RWPE2 (cell line): ENCODE data around the gene CFAP206.

Experiments
- ATAC-seq: fragments of 200-7000 bp; cut with Tn5 transposase; 3 replicates; pipeline ENCODE4 v1.9.1; 2021; ENCODE audit warnings: low read depth
- DNase-seq: peaks from one replicate; pipeline ENCODE4 v3.0.0-alpha.2; 2020; ENCODE audit warnings: low spot score
- H3K27ac ChIP-seq: fragments of 450-650 bp; 2 replicates; pipeline ENCODE4 v1.5.1; 2017; ENCODE audit warnings: mild to moderate bottlenecking; ENCODE audit not compliant: poor library complexity, severe bottlenecking
- H3K27me3 ChIP-seq: fragments of 250-450 bp; sonication (Bioruptor Pico); 2 replicates; pipeline ENCODE4 v1.5.1; 2021; ENCODE audit warnings: mild to moderate bottlenecking, moderate library complexity; ENCODE audit not compliant: insufficient read depth, poor library complexity, severe bottlenecking
- H3K36me3 ChIP-seq: fragments of 250-450 bp; sonication (Bioruptor Pico); 2 replicates; pipeline ENCODE4 v1.5.1; 2020; ENCODE audit warnings: low read depth, mild to moderate bottlenecking, moderate library complexity
- H3K4me1 ChIP-seq: fragments of 250-450 bp; sonication (Bioruptor Pico); 2 replicates; pipeline ENCODE4 v1.5.1; 2021; ENCODE audit warnings: mild to moderate bottlenecking, moderate library complexity; ENCODE audit not compliant: insufficient read depth, poor library complexity, severe bottlenecking
- H3K4me3 ChIP-seq: fragments of 250-450 bp; sonication (Bioruptor Pico); 2 replicates; pipeline ENCODE4 v1.5.1; 2021; ENCODE audit warnings: mild to moderate bottlenecking, moderate library complexity; ENCODE audit not compliant: severe bottlenecking
- H3K9me3 ChIP-seq: fragments of 250-450 bp; sonication (Bioruptor Pico); 2 replicates; pipeline ENCODE4 v1.5.1; 2021; ENCODE audit warnings: mild to moderate bottlenecking, moderate library complexity; ENCODE audit not compliant: severe bottlenecking
- TF ChIP-seq, protein P1 (sequence below): fragments of 450-650 bp; IDR thresholded peaks from one replicate; pipeline ENCODE4 v1.5.1; 2017; ENCODE audit warnings: mild to moderate bottlenecking, moderate library complexity; ENCODE audit not compliant: poor library complexity, severe bottlenecking

Gene CFAP206

GRCh38 chr6:87431263-87431662, 23.5 kb downstream of the CFAP206 start:
- no peaks in the 10 kb centered on the region for H3K4me1 ChIP-seq
- no peaks in the 10 kb centered on the region for H3K27me3 ChIP-seq
- no peak overlapping the region for H3K4me3 ChIP-seq
- DNase-seq (no peak), ATAC-seq (peak; percentile 56; the same call in 1 of the 3 replicates)
- H3K27ac ChIP-seq, result no peak overlapping the region
- no peaks in the 10 kb centered on the region for H3K36me3 ChIP-seq
- TF ChIP-seq, protein P1, sequence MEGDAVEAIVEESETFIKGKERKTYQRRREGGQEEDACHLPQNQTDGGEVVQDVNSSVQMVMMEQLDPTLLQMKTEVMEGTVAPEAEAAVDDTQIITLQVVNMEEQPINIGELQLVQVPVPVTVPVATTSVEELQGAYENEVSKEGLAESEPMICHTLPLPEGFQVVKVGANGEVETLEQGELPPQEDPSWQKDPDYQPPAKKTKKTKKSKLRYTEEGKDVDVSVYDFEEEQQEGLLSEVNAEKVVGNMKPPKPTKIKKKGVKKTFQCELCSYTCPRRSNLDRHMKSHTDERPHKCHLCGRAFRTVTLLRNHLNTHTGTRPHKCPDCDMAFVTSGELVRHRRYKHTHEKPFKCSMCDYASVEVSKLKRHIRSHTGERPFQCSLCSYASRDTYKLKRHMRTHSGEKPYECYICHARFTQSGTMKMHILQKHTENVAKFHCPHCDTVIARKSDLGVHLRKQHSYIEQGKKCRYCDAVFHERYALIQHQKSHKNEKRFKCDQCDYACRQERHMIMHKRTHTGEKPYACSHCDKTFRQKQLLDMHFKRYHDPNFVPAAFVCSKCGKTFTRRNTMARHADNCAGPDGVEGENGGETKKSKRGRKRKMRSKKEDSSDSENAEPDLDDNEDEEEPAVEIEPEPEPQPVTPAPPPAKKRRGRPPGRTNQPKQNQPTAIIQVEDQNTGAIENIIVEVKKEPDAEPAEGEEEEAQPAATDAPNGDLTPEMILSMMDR, result no peak
- H3K9me3 ChIP-seq, result no peaks in the 10 kb centered on the region

DNA sequence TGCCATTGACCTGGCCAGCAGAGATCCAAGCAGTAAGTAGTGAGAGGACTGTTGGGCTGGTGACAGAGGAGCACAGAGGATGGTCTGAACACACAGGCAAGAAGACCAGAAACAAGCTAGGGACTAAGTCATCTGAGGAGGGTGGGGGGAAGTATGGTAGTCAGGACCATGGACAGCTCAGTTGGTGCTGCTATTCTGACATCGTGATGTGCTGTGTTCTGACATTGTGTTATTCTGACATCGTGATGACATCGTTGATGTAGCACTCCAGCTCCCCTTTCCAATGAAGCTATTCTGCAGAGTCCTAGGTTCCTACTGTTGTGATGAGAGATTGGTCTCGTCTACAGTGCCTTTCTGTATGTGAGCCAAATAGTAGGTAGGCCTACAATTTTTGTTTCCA, 28.7 kb downstream of the CFAP206 start:
- TF ChIP-seq, protein P1, result no peak
- ATAC-seq, result peak; percentile 73
- no peak overlapping the region for H3K27ac ChIP-seq

GRCh38 chr6:87441711-87442110, 33.9 kb downstream of the CFAP206 start:
- Histone ChIP-seq H3K4me1 (no peaks in the 10 kb centered on the region), H3K27ac (no peak overlapping the region), H3K36me3 (no peaks in the 10 kb centered on the region), H3K9me3 (no peaks in the 10 kb centered on the region), H3K27me3 (no peaks in the 10 kb centered on the region), H3K4me3 (no peak overlapping the region)
- DNase-seq (no peak), ATAC-seq (no peak)
- TF ChIP-seq, protein P1, result no peak

More for the DNA sequence above, 28.7 kb downstream of the CFAP206 start:
- no peaks in the 10 kb centered on the region for H3K27me3 ChIP-seq
- no peaks in the 10 kb centered on the region for H3K9me3 ChIP-seq
- H3K36me3 ChIP-seq, result no peaks in the 10 kb centered on the region
- no peak overlapping the region for H3K4me3 ChIP-seq
- no peaks in the 10 kb centered on the region for H3K4me1 ChIP-seq
- DNase-seq, result no peak

DNA sequence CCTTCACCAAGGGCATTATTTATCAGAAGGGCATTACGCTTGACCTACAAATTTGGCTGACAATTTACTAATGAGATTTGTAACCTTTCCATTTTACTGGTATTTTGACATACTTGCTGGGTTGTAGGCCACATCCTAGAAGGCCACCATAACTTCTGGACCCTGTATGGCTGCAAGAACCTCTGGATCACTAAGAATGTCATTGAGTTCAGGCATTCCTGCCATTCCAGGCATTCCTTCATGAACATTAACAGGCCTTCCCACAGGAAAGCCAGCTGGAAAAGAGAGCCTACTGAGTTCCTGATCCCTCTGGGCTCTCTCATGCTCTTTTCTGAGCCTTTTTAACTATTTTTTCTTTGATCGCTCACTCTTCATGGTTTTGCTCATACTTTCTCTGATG, 36.6 kb downstream of the CFAP206 start:
- H3K27me3 ChIP-seq, result no peaks in the 10 kb centered on the region
- H3K4me1 ChIP-seq, result no peaks in the 10 kb centered on the region
- TF ChIP-seq, protein P1, result no peak
- DNase-seq (no peak), ATAC-seq (no peak)
- no peak overlapping the region for H3K27ac ChIP-seq
- no peak overlapping the region for H3K4me3 ChIP-seq
- H3K9me3 ChIP-seq, result no peaks in the 10 kb centered on the region
- no peaks in the 10 kb centered on the region for H3K36me3 ChIP-seq

GRCh38 chr6:87465051-87465450, 57.3 kb downstream of the CFAP206 start:
- Histone ChIP-seq H3K4me1 (no peaks in the 10 kb centered on the region), H3K27me3 (no peaks in the 10 kb centered on the region), H3K27ac (no peak overlapping the region), H3K4me3 (no peak overlapping the region), H3K36me3 (no peaks in the 10 kb centered on the region), H3K9me3 (no peaks in the 10 kb centered on the region)
- no peak for ATAC-seq
- TF ChIP-seq, protein P1, result no peak
- DNase-seq, result no peak
